AG04449 (cell line): Measurements from ENCODE around the gene MYO1B.

ENCODE experiments used
- CTCF ChIA-PET: fragments of 350-600 bp; formaldehyde crosslinking; extraction: SDS; loops from one replicate; lab custom pipeline; 2021; ENCODE audit warnings: antibody characterized with exemption; lab: Yijun Ruan, JAX
- POLR2A ChIA-PET: fragments of 400-600, 350-600 bp; formaldehyde crosslinking; extraction: SDS; loops from one replicate; lab custom pipeline; 2020; ENCODE audit warnings: antibody characterized with exemption, inconsistent platforms; lab: Yijun Ruan, JAX
- DNase-seq: peaks from one replicate; pipeline ENCODE4 v3.0.0-alpha.2; 2010; ENCODE audit warnings: low read depth, low spot score
- H3K4me3 ChIP-seq: 2 replicates; pipeline ENCODE4 v1.5.1; 2011; ENCODE audit warnings: low read depth, mild to moderate bottlenecking, control low read depth, low read length
- TF ChIP-seq, protein P1 (sequence below): IDR thresholded peaks from one replicate; pipeline ENCODE4 v1.5.1; 2011; ENCODE audit warnings: mild to moderate bottlenecking, moderate library complexity, low read length, control low read depth, inconsistent platforms; ENCODE audit not compliant: insufficient read depth; ENCODE audit errors: missing control alignments

The MYO1B gene

DNA sequence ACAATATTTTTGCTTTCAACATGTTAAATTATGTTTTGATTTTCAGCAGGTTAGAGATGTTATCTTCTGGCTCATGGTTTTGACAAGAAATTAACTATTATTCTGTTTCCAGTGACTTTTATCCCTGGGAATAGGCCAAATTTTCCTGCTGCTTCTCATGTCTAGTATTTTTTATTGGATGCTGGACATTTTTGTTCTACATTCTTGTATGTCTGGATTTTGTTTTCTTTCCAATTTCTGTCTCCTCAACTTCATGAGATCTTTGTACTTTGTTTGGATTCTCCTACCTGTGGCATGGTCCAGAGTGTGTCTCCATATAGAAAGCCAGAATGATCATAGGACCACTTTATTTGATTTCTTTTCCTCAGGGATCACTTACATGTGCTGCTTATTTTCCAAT is 33.1 kb upstream of the MYO1B start:
- DNase-seq: no peak
- CTCF ChIA-PET: no interaction called here
- H3K4me3 ChIP-seq: no peak overlapping the region
- TF ChIP-seq, protein P1, sequence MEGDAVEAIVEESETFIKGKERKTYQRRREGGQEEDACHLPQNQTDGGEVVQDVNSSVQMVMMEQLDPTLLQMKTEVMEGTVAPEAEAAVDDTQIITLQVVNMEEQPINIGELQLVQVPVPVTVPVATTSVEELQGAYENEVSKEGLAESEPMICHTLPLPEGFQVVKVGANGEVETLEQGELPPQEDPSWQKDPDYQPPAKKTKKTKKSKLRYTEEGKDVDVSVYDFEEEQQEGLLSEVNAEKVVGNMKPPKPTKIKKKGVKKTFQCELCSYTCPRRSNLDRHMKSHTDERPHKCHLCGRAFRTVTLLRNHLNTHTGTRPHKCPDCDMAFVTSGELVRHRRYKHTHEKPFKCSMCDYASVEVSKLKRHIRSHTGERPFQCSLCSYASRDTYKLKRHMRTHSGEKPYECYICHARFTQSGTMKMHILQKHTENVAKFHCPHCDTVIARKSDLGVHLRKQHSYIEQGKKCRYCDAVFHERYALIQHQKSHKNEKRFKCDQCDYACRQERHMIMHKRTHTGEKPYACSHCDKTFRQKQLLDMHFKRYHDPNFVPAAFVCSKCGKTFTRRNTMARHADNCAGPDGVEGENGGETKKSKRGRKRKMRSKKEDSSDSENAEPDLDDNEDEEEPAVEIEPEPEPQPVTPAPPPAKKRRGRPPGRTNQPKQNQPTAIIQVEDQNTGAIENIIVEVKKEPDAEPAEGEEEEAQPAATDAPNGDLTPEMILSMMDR: no peak
- POLR2A ChIA-PET: no interaction called here

DNA sequence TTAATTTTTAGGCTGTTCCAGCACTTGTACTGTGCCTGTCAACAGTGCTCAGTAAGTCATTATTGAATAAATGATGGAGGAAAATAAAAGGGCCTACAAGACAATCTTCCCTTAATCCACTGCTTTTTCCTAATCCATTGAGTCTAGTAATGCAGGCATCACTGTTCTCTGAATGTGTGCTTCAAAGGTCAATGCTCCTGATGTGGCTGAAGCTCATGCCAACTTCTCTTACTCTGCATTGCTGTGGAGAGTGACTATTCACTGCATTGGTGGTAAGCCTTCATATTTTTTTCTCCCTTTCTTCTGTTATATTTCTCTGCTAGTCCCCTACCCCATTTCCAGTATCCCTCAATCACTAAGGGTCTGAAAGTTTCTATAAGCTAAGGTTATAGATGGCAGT is 31.9 kb upstream of the MYO1B start:
- CTCF ChIA-PET: interaction anchor here (0.7 to 1.2 kb wide), 3 partner anchors 12 to 308 kb away, joined by 3 to 7 read pairs (median 3); no protein-coding TSS in a partner anchor
- H3K4me3 ChIP-seq: no peak overlapping the region
- no peak for DNase-seq
- TF ChIP-seq, protein P1: no peak
- POLR2A ChIA-PET: no interaction called here

DNA sequence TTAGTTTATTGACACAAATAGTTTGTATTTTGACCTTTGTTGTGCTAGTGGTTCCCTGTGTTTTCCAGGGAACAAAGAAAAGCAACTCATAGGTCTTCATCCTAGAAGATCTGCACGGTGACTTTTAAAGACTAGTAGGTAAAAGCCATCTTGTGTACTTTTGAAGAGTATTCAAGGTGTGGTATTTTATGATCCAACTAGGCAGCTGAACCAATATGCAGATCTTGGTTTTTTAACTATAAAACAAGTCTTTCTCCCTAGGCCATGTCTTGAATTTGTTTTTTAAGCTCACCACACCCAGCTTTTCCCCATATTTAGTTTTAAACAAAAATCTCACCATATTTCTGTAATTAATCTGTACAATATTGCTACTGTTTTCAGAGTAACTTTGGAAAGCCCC is 30.0 kb upstream of the MYO1B start:
- DNase-seq: no peak
- TF ChIP-seq, protein P1: no peak
- POLR2A ChIA-PET: interaction anchor here (0.6 kb wide), 1 partner anchor 107 kb away, joined by 4 read pairs; no protein-coding TSS in a partner anchor
- H3K4me3 ChIP-seq: no peak overlapping the region
- CTCF ChIA-PET: interaction anchor here (0.7 to 4.6 kb wide), 9 partner anchors 10 to 306 kb away, joined by 3 to 39 read pairs (median 4); no protein-coding TSS in a partner anchor

DNA sequence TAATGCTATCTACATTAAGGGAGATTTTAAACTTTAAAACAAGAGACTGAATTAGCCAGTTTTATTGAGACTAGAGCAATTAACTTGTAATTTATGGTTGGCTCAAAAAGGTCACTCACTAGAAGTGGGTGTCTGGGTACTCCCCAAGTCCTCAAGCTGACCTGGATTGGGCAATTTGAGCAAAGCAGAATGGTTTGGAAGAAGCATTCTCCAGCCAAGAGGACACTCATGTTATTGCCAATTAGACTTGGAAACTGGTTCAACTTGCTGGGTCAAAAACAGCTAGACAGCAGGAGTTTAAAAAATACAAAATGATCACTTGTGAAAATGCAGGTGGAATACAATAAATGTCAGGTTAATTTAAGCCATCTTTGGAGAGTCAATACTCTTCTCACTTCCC is 29.5 kb upstream of the MYO1B start:
- no peak overlapping the region for H3K4me3 ChIP-seq
- ChIA-PET CTCF (interaction anchor here (0.7 to 4.6 kb wide), 8 partner anchors 9 to 306 kb away, joined by 3 to 39 read pairs (median 4); no protein-coding TSS in a partner anchor), POLR2A (no interaction called here)
- no peak for DNase-seq
- TF ChIP-seq, protein P1: no peak

DNA sequence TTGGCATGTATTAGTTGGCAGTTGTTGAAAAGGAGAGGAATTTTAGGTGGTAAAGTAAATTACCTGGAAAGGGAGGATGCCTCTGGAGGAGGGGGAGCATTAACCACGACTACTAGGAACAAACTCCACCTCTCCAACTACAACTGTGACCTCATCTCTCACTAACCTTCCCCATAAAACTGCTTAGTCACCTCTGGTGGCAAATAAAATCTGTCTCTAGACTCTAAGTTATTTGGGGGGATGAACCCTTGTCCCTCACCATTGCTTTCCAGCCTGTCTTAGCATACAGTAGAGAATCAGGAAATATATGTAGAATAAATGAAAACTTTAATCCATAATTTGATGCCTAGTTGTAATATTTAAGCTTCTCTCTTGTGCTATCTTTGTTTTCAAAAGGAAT is 27.6 kb upstream of the MYO1B start:
- ChIA-PET POLR2A (interaction anchor here (1.2 kb wide), 1 partner anchor 29 kb away, joined by 3 read pairs; no protein-coding TSS in a partner anchor), CTCF (interaction anchor here (0.8 to 5.0 kb wide), 32 partner anchors 10 to 306 kb away, joined by 3 to 77 read pairs (median 6); partner anchors contain the start of genes MYO1B and STAT4)
- no peak for DNase-seq

DNA sequence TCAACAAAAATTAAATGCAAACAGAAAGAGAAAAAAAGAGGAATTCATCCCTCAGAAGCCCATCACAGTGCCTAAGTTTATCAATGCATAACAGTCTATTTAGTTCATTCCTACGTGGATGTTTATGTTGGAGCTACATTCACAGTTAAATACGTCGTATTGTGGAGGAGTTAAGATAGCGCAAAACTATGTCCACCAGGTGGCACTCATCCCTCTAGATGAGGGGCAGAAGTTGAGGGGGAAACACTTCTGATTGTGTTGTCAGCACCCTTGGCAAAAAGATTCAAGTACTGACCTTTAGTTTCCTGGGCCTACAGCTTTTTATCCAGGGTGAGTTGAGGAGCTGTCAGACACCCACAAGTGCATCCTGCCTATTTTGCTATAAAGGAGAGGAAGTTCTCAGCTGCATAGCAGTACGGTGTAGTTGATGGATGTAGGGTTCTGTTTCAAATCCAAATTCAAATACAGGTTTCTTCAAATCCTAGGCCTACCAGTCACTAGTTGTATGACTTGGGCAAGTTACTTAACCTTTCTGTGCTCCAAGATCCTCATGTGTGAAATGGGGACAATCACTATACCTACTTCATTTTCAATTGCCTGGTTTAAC is 26.8 kb upstream of the MYO1B start:
- DNase-seq: no peak
- TF ChIP-seq, protein P1: peak; percentile 60
- H3K4me3 ChIP-seq: no peak overlapping the region
- ChIA-PET CTCF (interaction anchor here (0.6 to 5.0 kb wide), 44 partner anchors 9 to 305 kb away, joined by 3 to 77 read pairs (median 6); partner anchors contain the start of genes MYO1B and STAT4), POLR2A (interaction anchor here (1.2 kb wide), 1 partner anchor 28 kb away, joined by 3 read pairs; no protein-coding TSS in a partner anchor)

More for the DNA sequence above, 27.6 kb upstream of the MYO1B start:
- no peak overlapping the region for H3K4me3 ChIP-seq
- TF ChIP-seq, protein P1: no peak
